T-cell (primary cell): ENCODE measurements around the gene RBM44. TPM values are rescaled to one million over a fixed set of nuclear protein-coding genes. Genes with fewer than 3 reads are reported as not detected.

Source experiments
- ATAC-seq, 4 experiments: fragments of 200-7000 bp in 3 of 4; fragments of 150-1000 bp in 1 of 4; cut with Tn5 transposase; replicated peaks in 1 of 4; 1 replicate in 3 of 4; 2 replicates in 1 of 4; pipeline ENCODE4 v1.10.0; 2021; ENCODE audit warnings: moderate library complexity in 3 of 4, mild to moderate bottlenecking in 2 of 4, moderate number of reproducible peaks in 1 of 4
- CTCF ChIA-PET, 2 donors: fragments of 300-600 bp; sonication (Branson Sonifier 250); formaldehyde crosslinking; loops; one replicate each; lab custom pipeline; 2022; ENCODE audit warnings: antibody characterized with exemption in 2 of 2; lab: Charles Lee
- POLR2A ChIA-PET, 2 donors: fragments of 300-600 bp; sonication (Branson Sonifier 250); formaldehyde crosslinking; loops; one replicate each; lab custom pipeline; 2022; ENCODE audit warnings: antibody characterized with exemption in 2 of 2; lab: Charles Lee
- DNase-seq, 35 experiments: peaks; one replicate each; pipeline versions ENCODE4 v3.0.0 to v3.0.0-alpha.2; 2013 to 2023
- H3K27ac ChIP-seq: one replicate; pipeline ENCODE4 v1.5.1; 2013; ENCODE audit warnings: low read length
- H3K27me3 ChIP-seq, 2 experiments: replicated peaks in 1 of 2; 1 replicate in 1 of 2; 2 replicates in 1 of 2; pipeline versions ENCODE4 v1.6.1 to v1.7.0; 2013; ENCODE audit warnings: low read length in 1 of 2, mixed read lengths in 1 of 2; ENCODE audit not compliant: control insufficient read depth in 2 of 2, insufficient read depth in 2 of 2; ENCODE audit errors: extremely low read depth in 1 of 2
- H3K36me3 ChIP-seq, 2 donors: 1 replicate in 1 of 2; 2 replicates in 1 of 2; pipeline versions ENCODE4 v1.6.1 to v1.7.0; 2013; ENCODE audit warnings: low read length in 1 of 2; ENCODE audit not compliant: control insufficient read depth in 2 of 2, insufficient read depth in 1 of 2; ENCODE audit errors: extremely low read depth in 1 of 2
- H3K4me1 ChIP-seq, 2 experiments: 1 replicate in 1 of 2; 2 replicates in 1 of 2; pipeline versions ENCODE4 v1.6.1 to v1.7.0; 2013; ENCODE audit warnings: low read length in 2 of 2, mixed read lengths in 1 of 2; ENCODE audit not compliant: insufficient read depth in 2 of 2, control insufficient read depth in 1 of 2; ENCODE audit errors: extremely low read depth in 1 of 2
- H3K4me3 ChIP-seq, 2 donors: 1 replicate in 1 of 2; 2 replicates in 1 of 2; pipeline versions ENCODE4 v1.5.1 to v1.7.0; 2013; ENCODE audit warnings: mild to moderate bottlenecking in 2 of 2, low read length in 1 of 2, moderate library complexity in 1 of 2; ENCODE audit not compliant: control insufficient read depth in 1 of 2; ENCODE audit errors: extremely low read depth in 1 of 2
- H3K9me3 ChIP-seq: 2 replicates; pipeline ENCODE4 v1.7.0; 2013
- H3K27ac Mint-ChIP-seq, 2 donors: one replicate each; pipeline ENCODE4 v1.8.0; 2020 to 2021; ENCODE audit warnings: mild to moderate bottlenecking in 2 of 2, mixed read lengths in 2 of 2
- H3K27me3 Mint-ChIP-seq, 2 donors: one replicate each; pipeline ENCODE4 v1.8.0; 2021 to 2022; ENCODE audit warnings: mixed read lengths in 2 of 2
- H3K36me3 Mint-ChIP-seq: one replicate; pipeline ENCODE4 v1.8.0; 2021; ENCODE audit warnings: mixed read lengths
- H3K4me1 Mint-ChIP-seq, 3 donors: one replicate each; pipeline ENCODE4 v1.8.0; 2020 to 2022; ENCODE audit warnings: mixed read lengths in 3 of 3, mild to moderate bottlenecking in 1 of 3
- H3K4me3 Mint-ChIP-seq, 3 donors: one replicate each; pipeline ENCODE4 v1.8.0; 2020 to 2022; ENCODE audit warnings: mild to moderate bottlenecking in 3 of 3, mixed read lengths in 3 of 3, moderate library complexity in 3 of 3
- H3K9me3 Mint-ChIP-seq, 3 donors: one replicate each; pipeline ENCODE4 v1.8.0; 2020 to 2022; ENCODE audit warnings: mixed read lengths in 3 of 3
- WGBS: methylation state at CpG from one replicate; pipeline ENCODE4 v1.1.5; 2013; ENCODE audit warnings: missing lambda C conversion rate; ENCODE audit not compliant: insufficient coverage; 5-methylcytosine and 5-hydroxymethylcytosine counted together
- total RNA-seq, 35 experiments: library from RNA in 6 of 35; stranded (reverse) in 6 of 35; fragments of 120-200 nt in 1 of 35; gene quantifications; one replicate each; pipeline versions ENCODE4 v1.2.1 to v1.2.4 and lab custom pipeline; 2013 to 2026

The RBM44 gene
- total RNA-seq, 5 donors from 2014 or later (not counting 1 experiment from before 2014, with no cell fraction given), result 0.53 to 2.8 (median 0.98) TPM

- H3K4me3 ChIP-seq, result no peak overlapping the region
- ChIA-PET POLR2A (no interaction called here), CTCF (no interaction called here)
- Mint-ChIP-seq H3K36me3 (no peaks in the 10 kb centered on the region), H3K4me3 (peak overlapping the region in 1 of 3 donors; percentile 20), H3K27ac (no peak overlapping the region), H3K4me1 (peaks cover 14 to 22% (median 15%) of the 10 kb centered on the region in 3 donors), H3K9me3 (no peaks in the 10 kb centered on the region), H3K27me3 (peaks cover 12 to 26% of the 10 kb centered on the region in 2 donors)
- WGBS, result 90% methylated on average over 19 of the region's 21 CpGs
- no peak overlapping the region for H3K27ac ChIP-seq
- H3K4me1 ChIP-seq, result peaks cover 0 to 14% of the 10 kb centered on the region in 2 experiments
- ATAC-seq, result no peak
- H3K9me3 ChIP-seq, result no peaks in the 10 kb centered on the region
- H3K27me3 ChIP-seq, result peaks cover 5 to 52% of the 10 kb centered on the region in 2 experiments
- no peak for DNase-seq
- no peaks in the 10 kb centered on the region for H3K36me3 ChIP-seq
Observed at GRCh38 chr2:237869343-237870102, 70.9 kb downstream of the RBM44 start.

GRCh38 chr2:237870126-237870525 is 71.5 kb downstream of the RBM44 start:
- 71% methylated on average over 3 of the region's 11 CpGs for WGBS
- no peak overlapping the region for H3K4me3 ChIP-seq
- H3K36me3 Mint-ChIP-seq, result no peaks in the 10 kb centered on the region
- ChIA-PET CTCF (no interaction called here), POLR2A (no interaction called here)
- H3K27me3 Mint-ChIP-seq, result peaks cover 12 to 21% of the 10 kb centered on the region in 2 donors
- H3K4me3 Mint-ChIP-seq, result no peak overlapping the region
- ATAC-seq (no peak), DNase-seq (no peak)
- no peaks in the 10 kb centered on the region for H3K9me3 Mint-ChIP-seq
- no peak overlapping the region for H3K27ac ChIP-seq
- no peaks in the 10 kb centered on the region for H3K9me3 ChIP-seq
- H3K27me3 ChIP-seq, result peaks cover 5 to 53% of the 10 kb centered on the region in 2 experiments
- no peak overlapping the region for H3K27ac Mint-ChIP-seq
- H3K4me1 ChIP-seq, result peaks cover 0 to 14% of the 10 kb centered on the region in 2 experiments
- H3K4me1 Mint-ChIP-seq, result peaks cover 14 to 22% (median 15%) of the 10 kb centered on the region in 3 donors
- H3K36me3 ChIP-seq, result no peaks in the 10 kb centered on the region

- no peaks in the 10 kb centered on the region for H3K36me3 ChIP-seq
- no peak overlapping the region for H3K27ac ChIP-seq
- no peak for DNase-seq
- peaks cover 14 to 22% (median 15%) of the 10 kb centered on the region in 3 donors for H3K4me1 Mint-ChIP-seq
- peaks cover 0 to 14% of the 10 kb centered on the region in 2 experiments for H3K4me1 ChIP-seq
- peaks cover 5 to 58% of the 10 kb centered on the region in 2 experiments for H3K27me3 ChIP-seq
- peaks cover 12 to 21% of the 10 kb centered on the region in 2 donors for H3K27me3 Mint-ChIP-seq
- H3K4me3 ChIP-seq, result no peak overlapping the region
- no peaks in the 10 kb centered on the region for H3K9me3 Mint-ChIP-seq
- ChIA-PET CTCF (no interaction called here), POLR2A (no interaction called here)
- no peaks in the 10 kb centered on the region for H3K36me3 Mint-ChIP-seq
- 71% methylated on average over 18 of the region's 23 CpGs for WGBS
- no peaks in the 10 kb centered on the region for H3K9me3 ChIP-seq
- no peak for ATAC-seq
- H3K4me3 Mint-ChIP-seq, result no peak overlapping the region
- no peak overlapping the region for H3K27ac Mint-ChIP-seq
Observed at GRCh38 chr2:237870754-237871651, 72.4 kb downstream of the RBM44 start.

- Mint-ChIP-seq H3K27ac (no peak overlapping the region), H3K4me1 (peaks cover 14 to 22% (median 15%) of the 10 kb centered on the region in 3 donors), H3K9me3 (no peaks in the 10 kb centered on the region), H3K36me3 (no peaks in the 10 kb centered on the region), H3K27me3 (peaks cover 12 to 21% of the 10 kb centered on the region in 2 donors), H3K4me3 (no peak overlapping the region)
- CTCF ChIA-PET, result no interaction called here
- Histone ChIP-seq H3K27ac (no peak overlapping the region), H3K36me3 (no peaks in the 10 kb centered on the region), H3K4me1 (peaks cover 0 to 14% of the 10 kb centered on the region in 2 experiments), H3K27me3 (peaks cover 5 to 60% of the 10 kb centered on the region in 2 experiments), H3K9me3 (no peaks in the 10 kb centered on the region), H3K4me3 (no peak overlapping the region)
- 92% methylated on average over 15 of the region's 19 CpGs for WGBS
- POLR2A ChIA-PET, result no interaction called here
- DNase-seq (no peak), ATAC-seq (no peak)
Observed at GRCh38 chr2:237872178-237872887, 73.8 kb downstream of the RBM44 start.

GRCh38 chr2:237873421-237873831 is 74.8 kb downstream of the RBM44 start:
- no peak overlapping the region for H3K27ac Mint-ChIP-seq
- no peaks in the 10 kb centered on the region for H3K9me3 ChIP-seq
- H3K9me3 Mint-ChIP-seq, result no peaks in the 10 kb centered on the region
- peak in 7 of 35 experiments; percentile 7 to 32 (median 15) for DNase-seq
- H3K4me3 ChIP-seq, result no peak overlapping the region
- H3K27me3 Mint-ChIP-seq, result peaks cover 12 to 21% of the 10 kb centered on the region in 2 donors
- H3K4me1 Mint-ChIP-seq, result peaks cover 14 to 21% (median 15%) of the 10 kb centered on the region in 3 donors
- H3K36me3 ChIP-seq, result no peaks in the 10 kb centered on the region
- ATAC-seq, result peak; percentile 56 to 79 (median 66)
- peaks cover 3 to 65% of the 10 kb centered on the region in 2 experiments for H3K27me3 ChIP-seq
- peaks cover 0 to 14% of the 10 kb centered on the region in 2 experiments for H3K4me1 ChIP-seq
- H3K4me3 Mint-ChIP-seq, result peak overlapping the region in 1 of 3 donors; percentile 51
- no peaks in the 10 kb centered on the region for H3K36me3 Mint-ChIP-seq
- ChIA-PET POLR2A (no interaction called here), CTCF (interaction anchor here in 1 of 2 donors (0.7 kb wide), 1 partner anchor 394 kb away, joined by 3 read pairs; no protein-coding TSS in a partner anchor)
- 35% methylated on average over 7 of the region's 11 CpGs for WGBS
- no peak overlapping the region for H3K27ac ChIP-seq
